Esophagus muscularis mucosa (tissue), 4 donors: ENCODE data around the gene KLF13.

ENCODE experiments used
- EP300 ChIP-seq: sonication (generic); formaldehyde crosslinking; IDR thresholded peaks from one replicate; pipeline ENCODE4 v1.6.1; 2017; ENCODE audit warnings: antibody characterized with exemption
- POLR2A ChIP-seq: fragments of 450-650 bp; IDR thresholded peaks from one replicate; pipeline ENCODE4 v1.6.1; 2017; ENCODE audit warnings: antibody characterized with exemption, moderate library complexity, mild to moderate bottlenecking, low read depth
- POLR2AphosphoS5 ChIP-seq, 2 donors: sonication (generic); formaldehyde crosslinking; IDR thresholded peaks; one replicate each; pipeline ENCODE4 v1.6.1; 2017; ENCODE audit warnings: antibody characterized with exemption in 2 of 2
- TF ChIP-seq, protein P1 (sequence below), 3 experiments: fragments of 200-600 bp in 2 of 3; fragments of 450-650 bp in 1 of 3; sonication (generic) in 2 of 3; IDR thresholded peaks; one replicate each; pipeline ENCODE4 v1.5.1; 2017 to 2019; ENCODE audit warnings: antibody characterized with exemption in 3 of 3, mild to moderate bottlenecking in 2 of 3, moderate library complexity in 1 of 3

DNA sequence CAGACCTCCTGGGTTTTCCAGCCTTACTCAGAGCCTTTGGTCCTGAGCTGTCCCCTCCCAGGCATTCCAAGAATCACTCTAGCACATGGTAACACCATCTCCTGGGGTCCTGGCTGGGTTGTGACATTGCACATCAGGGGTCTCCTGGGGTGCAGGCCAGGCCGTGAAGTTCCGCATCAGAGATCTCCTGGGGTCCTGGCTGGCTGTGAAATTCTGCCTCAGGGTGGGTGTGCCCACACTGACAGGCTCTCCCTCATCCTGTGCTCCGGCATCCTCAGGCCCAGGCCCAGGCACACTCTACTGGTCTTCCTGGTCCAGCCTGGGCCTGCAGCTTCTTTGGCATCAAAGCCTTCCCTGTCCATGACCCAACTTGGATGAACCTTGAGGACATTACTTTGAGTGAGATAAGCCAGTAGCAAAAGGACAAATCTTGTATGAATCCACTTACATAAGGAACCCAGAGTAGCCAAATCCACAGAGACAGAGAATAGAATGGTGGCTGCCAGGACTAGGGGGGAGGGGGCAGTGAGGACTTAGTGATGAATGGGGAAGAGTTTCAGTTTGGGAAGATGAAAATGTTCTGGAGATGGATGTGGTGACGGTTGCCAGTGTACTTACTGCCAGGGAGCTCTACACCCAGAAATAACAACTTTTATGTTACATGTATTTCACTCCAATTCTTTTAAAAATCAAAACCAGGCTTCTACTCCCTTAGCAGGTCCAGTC, 49.1 kb upstream of the KLF13 start:
- TF ChIP-seq POLR2AphosphoS5 (IDR thresholded peaks at IDR 0.05): no peak
- TF ChIP-seq, protein P1, sequence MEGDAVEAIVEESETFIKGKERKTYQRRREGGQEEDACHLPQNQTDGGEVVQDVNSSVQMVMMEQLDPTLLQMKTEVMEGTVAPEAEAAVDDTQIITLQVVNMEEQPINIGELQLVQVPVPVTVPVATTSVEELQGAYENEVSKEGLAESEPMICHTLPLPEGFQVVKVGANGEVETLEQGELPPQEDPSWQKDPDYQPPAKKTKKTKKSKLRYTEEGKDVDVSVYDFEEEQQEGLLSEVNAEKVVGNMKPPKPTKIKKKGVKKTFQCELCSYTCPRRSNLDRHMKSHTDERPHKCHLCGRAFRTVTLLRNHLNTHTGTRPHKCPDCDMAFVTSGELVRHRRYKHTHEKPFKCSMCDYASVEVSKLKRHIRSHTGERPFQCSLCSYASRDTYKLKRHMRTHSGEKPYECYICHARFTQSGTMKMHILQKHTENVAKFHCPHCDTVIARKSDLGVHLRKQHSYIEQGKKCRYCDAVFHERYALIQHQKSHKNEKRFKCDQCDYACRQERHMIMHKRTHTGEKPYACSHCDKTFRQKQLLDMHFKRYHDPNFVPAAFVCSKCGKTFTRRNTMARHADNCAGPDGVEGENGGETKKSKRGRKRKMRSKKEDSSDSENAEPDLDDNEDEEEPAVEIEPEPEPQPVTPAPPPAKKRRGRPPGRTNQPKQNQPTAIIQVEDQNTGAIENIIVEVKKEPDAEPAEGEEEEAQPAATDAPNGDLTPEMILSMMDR (IDR thresholded peaks at IDR 0.05): no peak
- TF ChIP-seq POLR2A: no peak
- TF ChIP-seq EP300: no peak
